Stomach (tissue), 4 donors: ENCODE results near the gene AKAP5.

Source experiments
- EP300 ChIP-seq: sonication (generic); formaldehyde crosslinking; IDR thresholded peaks from one replicate; pipeline ENCODE4 v1.6.1; 2017; ENCODE audit warnings: antibody characterized with exemption
- POLR2A ChIP-seq, 4 donors: fragments of 450-650 bp; IDR thresholded peaks; one replicate each; pipeline ENCODE4 v1.6.1; 2016; ENCODE audit warnings: antibody characterized with exemption in 4 of 4, control low read depth in 2 of 4, mild to moderate bottlenecking in 1 of 4, moderate library complexity in 1 of 4
- POLR2AphosphoS5 ChIP-seq, 3 donors: sonication (generic); formaldehyde crosslinking; IDR thresholded peaks; one replicate each; pipeline ENCODE4 v1.6.1; 2016; ENCODE audit warnings: antibody characterized with exemption in 3 of 3
- TF ChIP-seq, protein P1 (sequence below), 7 experiments: fragments of 450-650 bp in 4 of 7; fragments of 200-600 bp in 3 of 7; sonication (generic) in 3 of 7; IDR thresholded peaks; one replicate each; pipeline ENCODE4 v1.5.1; 2016 to 2019; ENCODE audit warnings: antibody characterized with exemption in 7 of 7, control low read depth in 2 of 7, mild to moderate bottlenecking in 1 of 7

DNA sequence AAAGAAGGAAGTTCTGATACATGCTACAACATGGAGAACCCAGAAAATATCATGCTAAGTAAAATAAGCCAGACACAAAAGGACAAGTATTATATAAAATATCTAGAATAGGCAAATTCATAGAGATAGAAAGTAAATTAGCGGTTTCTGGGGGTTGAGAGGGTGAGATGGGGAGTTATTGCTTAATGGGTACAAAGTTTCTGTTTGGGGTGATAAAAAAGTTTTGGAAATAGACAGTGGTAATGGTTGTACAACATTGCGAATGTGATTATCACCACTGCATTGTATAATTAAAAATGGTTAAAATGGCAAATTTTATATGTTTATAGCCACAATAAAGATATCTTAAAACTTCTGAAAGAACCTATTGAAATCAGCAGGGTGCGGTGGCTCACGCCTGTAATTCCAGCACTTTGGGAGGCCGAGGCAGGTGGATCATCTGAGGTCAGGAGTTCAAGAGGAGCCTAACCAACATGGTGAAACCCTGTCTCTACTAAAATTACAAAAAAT lies 23.3 kb downstream of the AKAP5 start:
- TF ChIP-seq, protein P1, sequence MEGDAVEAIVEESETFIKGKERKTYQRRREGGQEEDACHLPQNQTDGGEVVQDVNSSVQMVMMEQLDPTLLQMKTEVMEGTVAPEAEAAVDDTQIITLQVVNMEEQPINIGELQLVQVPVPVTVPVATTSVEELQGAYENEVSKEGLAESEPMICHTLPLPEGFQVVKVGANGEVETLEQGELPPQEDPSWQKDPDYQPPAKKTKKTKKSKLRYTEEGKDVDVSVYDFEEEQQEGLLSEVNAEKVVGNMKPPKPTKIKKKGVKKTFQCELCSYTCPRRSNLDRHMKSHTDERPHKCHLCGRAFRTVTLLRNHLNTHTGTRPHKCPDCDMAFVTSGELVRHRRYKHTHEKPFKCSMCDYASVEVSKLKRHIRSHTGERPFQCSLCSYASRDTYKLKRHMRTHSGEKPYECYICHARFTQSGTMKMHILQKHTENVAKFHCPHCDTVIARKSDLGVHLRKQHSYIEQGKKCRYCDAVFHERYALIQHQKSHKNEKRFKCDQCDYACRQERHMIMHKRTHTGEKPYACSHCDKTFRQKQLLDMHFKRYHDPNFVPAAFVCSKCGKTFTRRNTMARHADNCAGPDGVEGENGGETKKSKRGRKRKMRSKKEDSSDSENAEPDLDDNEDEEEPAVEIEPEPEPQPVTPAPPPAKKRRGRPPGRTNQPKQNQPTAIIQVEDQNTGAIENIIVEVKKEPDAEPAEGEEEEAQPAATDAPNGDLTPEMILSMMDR (IDR thresholded peaks at IDR 0.05) = no peak
- TF ChIP-seq POLR2A (IDR thresholded peaks at IDR 0.05) (no peak), EP300 (no peak), POLR2AphosphoS5 (IDR thresholded peaks at IDR 0.05) (no peak)
